Limb (tissue), 2 donors: ENCODE results near the gene FOXA2.
"Not testable (repeated sequence)": the region's sequence is repeated elsewhere in the genome, so short reads cannot be mapped to it uniquely, and the experiment has no call there.

Experiments
- DNase-seq, 2 donors: peaks; one replicate each; pipeline ENCODE4 v3.0.0-alpha.2; 2016; ENCODE audit errors: extremely low spot score in 2 of 2

The FOXA2 gene

DNA sequence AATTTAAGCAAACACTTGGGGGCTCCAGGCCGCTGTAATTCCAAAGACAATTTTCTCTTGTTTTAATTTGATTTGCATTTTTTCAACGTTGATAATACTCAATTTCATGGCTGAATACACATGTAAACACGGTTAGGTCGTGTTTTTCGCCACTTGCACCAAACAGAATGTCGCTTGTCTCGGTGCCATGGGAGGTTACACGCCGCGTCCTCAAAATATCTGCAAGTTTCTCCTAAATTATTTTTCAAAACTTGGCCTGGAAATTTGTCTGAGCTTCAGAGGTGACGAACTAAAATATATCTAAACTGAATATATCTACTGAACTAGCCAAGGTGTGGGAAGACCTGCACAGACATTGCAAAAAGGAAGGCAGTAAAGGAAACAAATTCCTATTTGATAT lies 15.0 kb downstream of the FOXA2 start:
- DNase-seq = no peak

DNA sequence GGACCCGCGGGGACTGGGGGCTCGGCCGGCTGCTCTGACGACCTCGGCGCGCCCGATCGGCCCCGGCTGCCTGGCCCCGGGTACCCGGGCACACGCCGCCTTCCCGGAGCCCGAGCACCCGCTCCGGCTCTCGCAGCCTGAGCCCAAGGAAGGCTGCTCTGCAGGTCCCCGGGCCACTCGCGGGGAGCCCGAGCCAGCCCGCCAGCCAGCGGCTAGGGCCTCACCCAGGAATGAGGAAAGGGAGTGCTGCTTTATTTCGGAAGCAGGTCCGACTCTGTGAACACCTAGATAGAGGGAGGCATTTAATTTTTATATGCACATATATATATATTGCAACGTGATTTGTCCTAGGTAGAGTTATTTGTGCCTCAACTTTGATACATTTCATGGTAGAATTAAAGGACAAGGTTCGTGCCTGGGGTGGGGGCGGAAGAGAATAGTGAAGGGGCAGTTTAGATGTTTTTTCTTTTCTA lies 15.5 kb downstream of the FOXA2 start:
- no peak for DNase-seq

DNA sequence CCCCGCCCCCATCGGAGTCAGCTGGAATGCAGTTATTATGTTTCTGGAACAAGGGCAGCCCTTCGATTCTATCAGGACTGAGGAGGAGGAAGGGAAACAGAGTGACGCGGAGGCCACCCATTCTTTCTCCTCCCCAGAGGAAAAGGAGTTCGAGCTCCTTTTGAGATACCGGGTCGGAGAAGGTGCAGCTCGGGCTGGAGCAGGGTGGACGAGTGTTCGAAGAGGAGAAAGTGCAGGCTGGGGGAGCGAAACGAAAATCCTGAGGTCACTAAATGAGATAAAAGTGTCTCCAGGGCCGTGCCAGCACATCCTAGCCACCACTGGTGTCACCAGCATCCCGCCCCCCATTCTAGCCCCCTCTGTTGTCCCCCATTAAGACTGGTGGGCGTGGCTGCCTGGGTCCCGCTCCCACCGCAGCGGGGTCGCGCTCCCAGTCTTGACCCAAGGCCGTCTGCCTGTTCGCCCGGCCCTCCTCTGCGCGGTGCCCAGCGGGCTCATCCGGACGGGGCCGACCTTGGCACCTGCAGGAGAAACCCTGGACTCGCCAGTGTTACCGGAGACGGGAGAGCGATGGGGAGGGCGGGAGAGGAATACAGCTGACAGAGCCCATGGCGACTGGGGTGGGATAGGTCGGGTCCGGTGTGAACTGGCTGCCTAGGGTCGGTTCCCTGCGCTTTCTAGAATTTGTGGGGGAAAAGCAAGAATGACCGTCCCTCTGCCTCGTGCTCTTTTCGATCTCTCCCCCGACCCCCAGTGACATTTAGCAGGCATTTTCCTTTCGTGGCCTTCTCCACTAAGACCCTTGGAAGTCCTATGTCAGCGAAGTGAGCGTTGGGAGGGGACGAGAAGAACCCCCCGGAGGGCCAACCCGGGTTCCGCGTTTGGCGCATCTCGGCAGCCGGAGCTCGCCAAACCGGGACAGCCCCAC lies 16.2 kb downstream of the FOXA2 start:
- DNase-seq = peak in 1 of 2 donors; percentile 40

DNA sequence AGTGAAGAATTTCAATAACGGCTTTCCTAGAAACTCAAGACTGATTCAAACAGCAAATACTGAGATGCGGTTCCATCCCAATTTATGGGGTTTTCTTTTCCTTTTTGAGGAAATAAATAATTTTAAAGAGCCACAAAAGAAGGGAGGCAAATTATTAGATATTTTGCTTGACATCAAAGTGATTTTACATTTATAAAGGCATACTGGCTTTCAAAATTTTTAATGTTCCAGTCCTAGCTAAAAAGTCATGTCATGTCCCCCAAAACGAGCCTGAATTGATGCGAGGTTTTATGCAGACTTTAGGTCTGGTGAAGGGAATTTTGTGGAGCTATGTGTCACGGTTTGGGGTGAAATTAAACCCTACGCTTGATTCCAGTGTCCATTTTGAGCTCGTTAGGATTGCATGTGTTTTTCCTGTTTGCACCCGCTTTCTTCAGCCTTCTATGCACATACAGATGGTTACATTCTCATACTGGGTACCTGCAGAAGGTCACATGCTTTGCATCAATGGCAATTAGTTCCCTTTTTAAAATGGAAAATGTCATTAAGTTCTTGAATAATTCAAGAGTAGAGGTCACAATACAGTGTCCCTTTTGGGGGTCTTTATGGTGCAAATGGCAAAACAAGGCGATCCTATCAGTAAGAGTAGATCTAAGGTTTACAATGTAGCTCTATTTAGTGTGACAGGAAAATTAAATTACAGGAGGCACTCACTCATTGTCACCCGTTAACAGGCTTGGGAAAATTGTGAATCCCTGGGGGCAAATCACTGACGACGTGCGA lies 17.3 kb downstream of the FOXA2 start:
- DNase-seq = no peak

DNA sequence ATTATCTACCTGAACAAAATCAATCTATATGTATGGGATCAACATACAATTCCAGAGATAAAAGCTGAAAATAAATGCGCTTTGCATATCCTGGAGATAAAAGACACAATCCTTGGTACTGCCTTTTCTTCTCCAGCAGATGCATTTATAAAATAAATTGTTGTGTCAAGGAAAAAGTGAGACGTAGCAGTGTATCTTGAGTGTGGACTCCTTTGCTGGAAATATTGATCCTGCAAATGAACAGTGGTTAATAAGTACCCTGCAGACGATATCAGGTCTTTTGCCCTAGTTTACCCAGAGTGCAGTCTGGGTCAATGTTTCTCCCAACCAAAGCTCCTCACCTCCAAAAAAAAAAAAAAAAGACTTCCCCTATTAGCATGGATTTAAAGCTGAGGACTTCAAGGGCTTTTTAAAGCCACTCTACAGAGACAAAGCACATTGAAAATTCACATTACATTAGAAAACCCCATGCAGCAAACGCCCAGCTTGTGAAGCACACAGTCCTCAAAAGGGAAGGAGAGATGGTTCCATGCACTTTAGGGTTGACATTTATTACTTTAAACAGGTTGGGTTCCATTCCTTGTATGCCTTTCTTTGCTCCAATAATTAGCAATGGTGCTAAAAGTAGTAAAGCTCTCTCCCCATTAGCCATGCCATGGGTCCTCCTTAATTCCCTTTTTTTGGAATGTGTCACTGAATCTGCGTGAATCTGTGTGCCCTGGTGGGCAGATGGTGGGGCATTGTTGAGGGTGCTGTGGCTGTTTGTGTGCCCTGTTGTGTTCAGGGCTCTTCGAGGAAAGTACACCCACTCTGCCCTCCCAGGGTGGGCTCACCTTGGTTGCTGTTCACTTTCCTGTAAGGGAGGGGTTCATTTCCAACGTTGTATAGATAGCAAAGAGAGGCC lies 21.1 kb downstream of the FOXA2 start:
- no peak for DNase-seq

DNA sequence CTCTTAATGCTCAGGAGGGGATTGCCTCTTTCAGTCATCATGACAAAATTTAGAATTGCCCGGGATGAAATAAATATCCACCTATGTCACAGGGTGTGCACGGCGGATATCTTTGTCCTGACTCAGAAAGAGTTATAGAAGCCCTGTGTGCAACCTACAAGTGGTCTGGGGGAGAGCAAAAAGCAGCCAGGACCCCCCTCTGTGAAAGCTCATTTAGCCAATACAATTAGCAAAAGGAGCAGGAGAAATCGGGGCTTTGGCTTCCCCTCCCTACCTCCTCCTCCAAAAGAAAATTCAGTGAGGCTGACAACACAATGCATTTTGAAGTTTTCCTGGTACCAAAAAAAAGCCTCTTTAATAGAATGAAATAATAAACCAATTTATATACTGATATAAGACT lies 21.8 kb downstream of the FOXA2 start:
- no peak for DNase-seq

DNA sequence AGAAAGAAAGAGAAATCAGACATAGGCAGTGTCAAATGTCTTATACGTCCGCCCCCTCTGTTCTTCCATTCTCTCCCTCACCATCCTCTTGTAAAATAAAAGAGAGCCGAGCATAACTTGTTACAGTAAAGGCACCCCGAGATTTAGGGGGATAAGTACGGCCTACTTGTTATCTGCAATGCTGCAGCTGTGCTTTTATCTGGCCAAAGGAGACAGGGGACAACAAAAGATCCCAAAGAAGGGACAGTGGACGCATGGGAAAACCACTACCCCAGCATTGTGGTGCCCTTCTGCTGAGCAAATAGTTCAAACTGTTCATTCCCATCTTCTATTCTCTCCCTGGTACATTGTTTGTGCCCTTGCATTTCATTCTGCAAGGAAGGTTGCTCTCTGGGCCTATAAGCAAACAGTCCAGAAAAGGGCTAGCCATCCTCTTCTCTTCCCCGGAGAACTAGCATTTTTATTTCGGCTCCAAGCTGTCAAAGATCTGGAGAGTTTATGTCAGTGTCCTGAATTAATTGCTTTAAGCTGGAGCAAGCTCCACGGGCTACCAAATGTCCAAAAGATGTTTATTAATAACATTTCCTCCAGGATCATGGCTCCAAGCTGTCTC lies 22.3 kb downstream of the FOXA2 start:
- no peak for DNase-seq

DNA sequence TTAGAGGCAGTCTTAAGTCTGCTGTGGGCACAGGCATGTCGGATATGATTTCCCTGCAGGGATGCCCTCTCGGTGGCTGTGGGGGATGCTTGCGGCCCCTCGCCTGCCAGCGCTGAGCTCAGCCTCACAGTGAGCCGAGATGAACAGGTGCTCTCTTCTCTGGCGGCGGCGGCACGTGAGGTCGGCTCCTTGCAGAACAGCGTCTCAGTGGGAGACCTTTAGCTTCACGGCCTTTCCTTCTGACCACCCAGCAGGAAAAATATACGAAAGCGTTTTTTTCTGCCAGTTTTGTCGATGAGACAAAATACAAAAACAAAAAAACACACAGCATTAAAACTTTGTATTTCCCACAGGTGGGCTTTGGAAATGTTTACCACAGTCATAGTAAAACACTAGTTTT lies 23.6 kb downstream of the FOXA2 start:
- no peak for DNase-seq

DNA sequence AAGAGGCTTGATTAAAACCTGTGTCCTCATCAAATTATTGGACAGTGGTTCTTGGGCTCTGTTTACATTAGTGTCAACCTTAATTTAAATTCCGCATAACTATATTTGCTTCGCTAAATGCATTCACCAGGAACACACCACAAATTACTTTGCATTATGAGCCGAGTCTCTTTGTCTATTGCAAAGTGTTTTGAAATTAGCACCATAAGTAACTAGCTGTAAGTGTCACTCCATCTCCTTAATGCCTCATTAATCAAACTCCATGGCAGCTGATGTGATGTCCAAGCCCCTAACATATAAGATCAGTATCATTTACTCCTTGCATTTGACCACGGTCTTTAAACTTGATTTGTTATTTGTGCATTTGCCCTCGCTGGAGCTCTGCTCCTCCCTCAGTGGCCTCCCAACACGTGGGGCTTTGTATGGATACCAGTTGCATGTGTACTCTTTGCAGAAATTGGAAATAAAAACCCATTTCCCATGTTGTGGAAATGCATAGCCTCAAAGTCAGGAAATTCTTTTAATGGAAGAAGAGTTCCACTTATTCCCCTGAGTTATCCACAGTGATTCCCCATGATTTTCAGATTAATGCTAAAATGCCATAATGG lies 24.6 kb downstream of the FOXA2 start:
- no peak for DNase-seq

DNA sequence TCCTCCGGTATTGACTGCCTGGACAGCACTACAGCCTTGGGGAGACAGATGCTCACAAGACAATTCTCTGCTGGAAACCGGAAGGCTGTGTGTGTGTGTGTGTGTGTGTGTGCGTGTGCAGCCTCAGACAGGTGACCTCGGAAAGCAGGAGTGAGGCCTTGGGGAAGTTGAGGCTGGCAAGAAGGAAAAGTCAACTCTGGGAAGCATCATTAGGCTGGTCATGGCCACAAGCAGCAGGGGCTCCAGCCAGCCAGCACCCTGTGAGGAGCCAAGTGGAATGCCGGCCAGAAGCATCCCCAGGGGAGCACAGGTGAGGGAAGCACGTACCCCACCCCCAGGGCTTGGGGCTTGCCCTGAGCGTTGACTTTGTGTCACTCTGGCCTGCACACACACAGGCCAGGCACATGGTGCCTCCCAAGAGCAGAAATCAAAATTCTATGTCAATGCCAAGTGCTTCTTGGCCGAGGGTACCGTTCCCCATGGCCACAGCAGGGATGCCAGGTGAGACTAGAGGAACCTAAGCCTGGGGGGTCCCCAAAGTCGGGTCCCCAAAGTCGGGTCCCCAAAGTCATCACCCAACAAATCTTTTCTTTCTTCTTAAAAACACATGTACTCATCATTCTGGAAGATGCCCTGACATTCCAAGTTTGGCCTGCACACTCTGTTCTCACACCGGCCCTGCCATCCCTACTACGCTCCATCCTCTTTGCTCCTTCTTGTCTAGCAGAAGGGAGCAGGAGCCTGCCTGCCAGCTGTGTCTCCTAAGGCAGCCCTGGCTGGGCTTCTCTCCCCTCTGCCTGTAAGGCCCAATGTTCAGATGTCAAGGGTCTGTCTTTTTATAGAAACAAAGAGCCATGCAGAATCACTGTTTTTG lies 26.7 kb downstream of the FOXA2 start:
- DNase-seq = no peak

DNA sequence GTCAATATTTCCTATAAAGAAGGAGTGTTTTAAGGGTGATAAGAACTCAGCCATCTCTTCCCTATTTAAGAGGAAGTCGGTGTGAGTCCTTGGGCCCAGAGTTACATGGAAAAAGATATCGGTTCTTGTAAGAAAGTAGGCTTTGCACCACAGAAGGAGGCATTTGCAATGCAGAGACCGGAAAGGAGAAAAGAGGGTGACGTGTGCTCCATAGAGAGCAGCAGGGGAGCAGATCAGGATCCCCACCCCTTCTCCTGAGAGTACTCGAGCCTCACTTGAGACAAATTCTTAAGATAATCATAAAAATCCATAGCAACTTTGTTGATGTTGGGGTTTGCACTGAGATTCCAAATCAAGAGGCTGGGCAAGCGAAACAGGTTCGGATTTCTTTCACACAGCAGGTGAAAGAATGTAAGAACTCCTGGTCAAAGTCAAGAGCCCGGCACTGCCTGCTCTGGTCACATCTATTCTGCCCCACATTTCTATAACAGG lies 27.8 kb downstream of the FOXA2 start:
- no peak for DNase-seq

DNA sequence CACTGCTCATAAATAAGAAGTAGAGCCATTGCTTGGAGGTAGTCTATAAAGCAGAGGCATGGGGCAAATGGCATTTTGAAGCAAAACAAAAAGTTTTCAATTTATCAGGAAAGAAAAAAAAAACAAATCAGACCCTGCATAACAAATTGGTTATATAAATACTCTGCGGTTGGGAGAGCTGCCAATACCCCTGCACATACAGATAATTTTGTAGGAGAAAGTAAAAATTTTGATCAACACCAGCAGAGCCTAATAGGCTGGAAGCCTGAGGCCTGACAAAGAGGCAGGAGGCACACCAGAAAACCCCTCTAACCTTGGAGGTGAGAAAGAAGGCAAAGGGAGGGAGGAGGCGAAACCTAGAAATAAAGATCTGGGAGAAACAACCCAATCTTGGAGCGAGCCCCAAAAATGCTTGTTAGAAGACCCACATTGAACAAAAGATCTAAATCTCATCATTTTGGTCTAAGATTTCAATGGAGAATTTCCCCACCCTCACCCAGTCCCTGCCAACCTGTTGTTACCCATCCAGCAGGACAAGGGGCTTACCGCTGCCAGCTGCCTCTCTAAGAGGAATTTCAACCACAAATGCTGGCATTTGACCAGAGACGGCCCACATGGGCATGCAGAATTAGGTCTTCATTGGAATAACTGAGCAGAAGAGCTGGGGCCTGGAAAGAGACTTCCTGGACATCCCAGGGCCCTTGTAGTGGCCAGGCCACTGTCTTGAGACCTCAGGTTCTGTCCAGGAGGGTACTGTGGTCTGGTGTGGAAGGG lies 28.4 kb downstream of the FOXA2 start:
- no peak for DNase-seq

DNA sequence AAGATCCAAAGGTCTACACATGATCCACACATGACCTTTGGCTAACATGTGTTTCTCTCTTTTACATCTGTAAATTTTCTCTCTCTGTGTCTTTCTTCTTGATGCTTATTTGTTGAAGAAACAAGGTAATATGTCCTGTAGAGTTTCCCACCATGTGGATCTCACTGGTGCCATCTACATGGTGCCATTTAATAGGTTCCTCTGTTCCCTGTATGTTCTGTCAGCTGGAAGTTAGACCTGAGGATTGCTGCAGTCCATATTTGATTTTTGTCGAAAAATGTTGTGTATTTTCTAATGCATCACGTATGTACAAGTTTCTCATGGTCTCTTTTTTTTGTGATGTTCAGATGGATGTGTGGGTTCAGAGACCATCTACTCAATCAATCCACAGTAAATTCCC lies 30.0 kb downstream of the FOXA2 start:
- no peak for DNase-seq

DNA sequence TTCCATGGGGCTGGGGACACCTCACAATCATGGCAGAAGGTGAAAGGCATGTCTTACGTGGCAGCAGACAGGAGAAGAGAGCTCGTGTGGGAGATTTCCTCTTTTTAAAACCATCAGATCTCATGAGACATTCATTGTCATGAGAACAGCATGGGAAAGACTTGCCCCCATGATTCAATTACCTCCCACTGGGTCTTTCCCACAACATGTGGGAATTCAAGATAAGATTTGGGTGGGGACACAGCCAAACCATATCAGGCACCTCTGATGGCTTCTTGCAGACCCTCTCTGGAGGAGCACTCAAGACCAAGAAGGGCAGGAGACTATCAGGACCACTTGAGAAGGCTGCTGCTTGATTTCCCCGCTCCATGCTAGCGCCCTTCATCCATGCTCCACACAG lies 33.9 kb downstream of the FOXA2 start:
- DNase-seq = not testable (repeated sequence)

DNA sequence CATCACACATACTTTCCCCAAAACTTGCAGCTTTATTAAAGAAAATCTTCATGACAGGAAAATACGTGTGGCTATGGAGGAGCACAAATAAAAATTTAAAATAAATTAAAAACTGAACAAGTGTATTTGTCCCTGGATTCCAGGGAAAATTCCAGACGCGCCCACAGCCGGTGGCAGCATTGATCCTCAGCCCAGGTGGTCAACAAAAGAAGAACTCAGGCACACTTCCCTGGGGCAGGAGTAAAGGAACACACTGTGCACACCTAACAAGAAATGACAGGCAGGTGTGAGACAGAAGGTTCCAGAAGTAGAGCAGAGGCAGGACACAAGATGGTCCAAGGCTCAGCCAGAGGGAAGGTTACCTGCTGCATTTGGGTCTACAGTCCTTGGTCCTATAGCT lies 36.3 kb downstream of the FOXA2 start:
- DNase-seq = no peak

DNA sequence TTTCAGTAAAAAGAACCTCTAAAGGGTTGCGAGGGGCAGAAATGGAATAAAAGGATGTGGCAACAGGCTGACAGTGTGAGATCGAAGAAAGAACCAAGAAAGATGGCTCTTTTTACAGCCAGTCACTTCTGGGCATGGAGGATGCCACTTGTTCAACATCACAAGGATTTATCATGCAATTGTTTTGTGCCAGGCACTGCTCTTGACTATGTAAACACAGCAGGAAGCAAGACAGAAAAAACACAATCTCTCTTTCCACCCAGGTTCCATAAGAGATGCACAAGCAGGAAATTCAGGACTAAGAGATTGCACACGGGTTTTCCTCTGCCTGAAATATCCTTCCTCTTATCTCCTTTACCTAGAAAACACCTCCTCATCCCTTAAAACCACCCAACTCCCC lies 38.0 kb downstream of the FOXA2 start:
- no peak for DNase-seq

DNA sequence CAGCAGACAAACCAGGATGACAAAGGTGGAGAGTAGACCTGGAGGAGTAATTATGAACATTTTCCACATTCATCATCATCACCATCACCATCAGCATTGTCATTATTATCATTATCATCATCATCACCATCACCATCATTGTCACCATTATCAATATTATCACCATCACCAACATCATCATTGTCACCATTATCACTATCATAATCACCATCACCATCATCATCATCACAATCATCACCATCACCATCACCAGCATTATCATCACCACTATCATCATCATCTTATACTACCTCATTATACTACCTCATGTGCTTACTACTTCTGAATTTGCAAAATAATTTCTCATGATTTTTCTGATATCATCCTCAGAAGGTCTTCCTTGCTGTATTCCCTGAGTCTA lies 39.3 kb downstream of the FOXA2 start:
- no peak for DNase-seq

DNA sequence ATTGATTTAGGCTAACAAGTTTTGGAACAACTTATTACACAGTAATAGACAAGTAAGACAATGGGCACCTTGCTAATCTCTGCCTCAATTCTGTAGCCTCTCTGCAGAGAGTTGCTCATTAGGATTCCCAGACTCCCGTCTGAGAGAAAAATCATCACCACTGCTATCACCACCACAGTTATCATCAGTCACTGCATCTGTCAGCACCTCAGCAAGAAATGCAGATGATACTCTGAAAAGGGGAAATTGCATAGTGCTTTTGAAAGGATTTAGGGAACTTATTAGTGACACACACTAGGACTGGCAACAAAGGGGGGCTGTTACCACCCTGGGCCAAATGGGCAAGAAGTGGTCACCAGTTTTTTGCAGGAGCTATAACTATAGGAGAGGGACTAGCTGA lies 39.9 kb downstream of the FOXA2 start:
- no peak for DNase-seq

DNA sequence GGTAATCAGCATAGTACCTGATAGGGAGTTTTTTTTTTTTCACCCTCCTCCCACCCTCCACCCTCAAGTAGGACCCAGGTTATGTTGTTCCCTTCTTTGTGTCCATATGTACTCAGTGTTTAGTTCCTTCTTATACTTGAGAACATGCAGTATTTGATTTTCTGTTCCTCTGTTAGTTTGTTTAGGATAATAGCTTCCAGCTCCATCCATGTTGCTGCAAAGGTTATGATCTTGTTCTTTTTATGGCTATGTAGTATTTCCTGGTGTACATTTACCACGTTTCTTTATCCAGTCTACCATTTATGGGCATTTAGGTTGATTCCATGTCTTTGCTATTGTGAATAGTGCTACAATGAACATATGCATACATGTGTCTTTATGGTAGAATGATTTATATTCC lies 41.9 kb downstream of the FOXA2 start:
- no peak for DNase-seq
